Panc1 (cell line): ENCODE results near the gene RBBP5. TPM values are rescaled to one million over a fixed set of nuclear protein-coding genes. Genes with fewer than 3 reads are reported as not detected.

Experiments used
- ATAC-seq: fragments of 200-7000 bp; cut with Tn5 transposase; 2 replicates; pipeline ENCODE4 v1.9.1; 2020; ENCODE audit warnings: mild to moderate bottlenecking, moderate library complexity
- BruUV-seq: library from RNA; stranded (reverse); fragments of 400-500 nt; replicated peaks from 2 replicates; lab custom pipeline; 2021; lab: Mats Ljungman, UMichigan
- CTCF ChIA-PET: fragments of 300-600 bp; sonication (Branson Sonifier 250); formaldehyde crosslinking; loops from one replicate; lab custom pipeline; 2022; ENCODE audit warnings: antibody characterized with exemption; lab: Charles Lee
- POLR2A ChIA-PET: fragments of 300-600 bp; sonication (Branson Sonifier 250); formaldehyde crosslinking; loops from one replicate; lab custom pipeline; 2022; ENCODE audit warnings: antibody characterized with exemption; lab: Charles Lee
- DNase-seq: peaks from one replicate; pipeline ENCODE4 v3.0.0-alpha.2; 2010; ENCODE audit warnings: low read depth, low spot score
- H3K27ac ChIP-seq: 2 replicates; pipeline ENCODE4 v1.5.1; 2011; ENCODE audit warnings: mild to moderate bottlenecking, low read length, inconsistent platforms
- H3K27me3 ChIP-seq: fragments of 200-500 bp; sonication (Bioruptor generic); 2 replicates; pipeline ENCODE4 v1.6.0; 2014; ENCODE audit warnings: low read length, inconsistent platforms; ENCODE audit not compliant: control insufficient read depth, insufficient read depth
- H3K36me3 ChIP-seq: fragments of 200-500 bp; sonication (Bioruptor generic); 2 replicates; pipeline ENCODE4 v1.5.1; 2014; ENCODE audit warnings: inconsistent platforms, mild to moderate bottlenecking, low read length, moderate library complexity; ENCODE audit not compliant: control insufficient read depth, insufficient read depth
- H3K4me1 ChIP-seq: 2 replicates; pipeline ENCODE4 v1.5.1; 2011; ENCODE audit warnings: inconsistent platforms, mild to moderate bottlenecking, low read length, moderate library complexity; ENCODE audit not compliant: control insufficient read depth, insufficient read depth
- H3K4me3 ChIP-seq, 2 experiments: 2 replicates each; pipeline ENCODE4 v1.5.1; 2011 to 2012; ENCODE audit warnings: low read depth in 2 of 2, low read length in 2 of 2, mild to moderate bottlenecking in 2 of 2, inconsistent platforms in 1 of 2, moderate library complexity in 1 of 2
- H3K9me3 ChIP-seq: fragments of 200-500 bp; sonication (Bioruptor generic); 2 replicates; pipeline ENCODE4 v1.5.1; 2014; ENCODE audit warnings: low read depth, mild to moderate bottlenecking, inconsistent platforms, low read length, moderate library complexity; ENCODE audit not compliant: control insufficient read depth, insufficient read depth
- POLR2AphosphoS5 ChIP-seq: IDR thresholded peaks from 2 replicates; pipeline ENCODE4 v1.6.1; 2012; ENCODE audit warnings: mild to moderate bottlenecking, low read depth, low read length, moderate library complexity
- SIN3A ChIP-seq: IDR thresholded peaks from 2 replicates; pipeline ENCODE4 v1.6.1; 2012; ENCODE audit warnings: low read depth, mild to moderate bottlenecking, low read length, moderate library complexity, borderline replicate concordance; ENCODE audit not compliant: insufficient read depth
- TCF7L2 ChIP-seq: IDR thresholded peaks from 2 replicates; pipeline ENCODE4 v1.6.1; 2011; ENCODE audit warnings: mild to moderate bottlenecking, low read depth, low read length, inconsistent platforms
- in situ Hi-C: cut with HindIII; loops from 2 replicates; pipeline ENCODE4 v1.10.0; 2016; ENCODE audit warnings: low sequenced_read_pairs, low pct_unique_long_range_greater_than_20kb
- intact Hi-C: fragments of 100-400 bp; cut with micrococcal nuclease; formaldehyde crosslinking; loops from one replicate; pipeline ENCODE4 v1.10.0; 2022; ENCODE audit not compliant: unreplicated experiment
- total RNA-seq: library from RNA; stranded (reverse); gene quantifications from one replicate; pipeline ENCODE4 v1.2.1, GENCODE V29; 2021; ENCODE audit not compliant: unreplicated experiment
- TF ChIP-seq, protein P1 (sequence below): fragments of 450-650 bp; IDR thresholded peaks from 2 replicates; pipeline ENCODE4 v1.5.1; 2017; ENCODE audit warnings: mild to moderate bottlenecking
- TF ChIP-seq, protein P2 (sequence below), 2 experiments: IDR thresholded peaks; 2 replicates each; pipeline ENCODE4 v1.6.1; 2011 to 2012; ENCODE audit warnings: low read depth in 2 of 2, control low read depth in 1 of 2, low read length in 1 of 2, mild to moderate bottlenecking in 1 of 2, moderate library complexity in 1 of 2; ENCODE audit not compliant: insufficient read depth in 1 of 2

RBBP5 gene
- total RNA-seq, 1 experiment from 2014 or later = 22.2 TPM

DNA sequence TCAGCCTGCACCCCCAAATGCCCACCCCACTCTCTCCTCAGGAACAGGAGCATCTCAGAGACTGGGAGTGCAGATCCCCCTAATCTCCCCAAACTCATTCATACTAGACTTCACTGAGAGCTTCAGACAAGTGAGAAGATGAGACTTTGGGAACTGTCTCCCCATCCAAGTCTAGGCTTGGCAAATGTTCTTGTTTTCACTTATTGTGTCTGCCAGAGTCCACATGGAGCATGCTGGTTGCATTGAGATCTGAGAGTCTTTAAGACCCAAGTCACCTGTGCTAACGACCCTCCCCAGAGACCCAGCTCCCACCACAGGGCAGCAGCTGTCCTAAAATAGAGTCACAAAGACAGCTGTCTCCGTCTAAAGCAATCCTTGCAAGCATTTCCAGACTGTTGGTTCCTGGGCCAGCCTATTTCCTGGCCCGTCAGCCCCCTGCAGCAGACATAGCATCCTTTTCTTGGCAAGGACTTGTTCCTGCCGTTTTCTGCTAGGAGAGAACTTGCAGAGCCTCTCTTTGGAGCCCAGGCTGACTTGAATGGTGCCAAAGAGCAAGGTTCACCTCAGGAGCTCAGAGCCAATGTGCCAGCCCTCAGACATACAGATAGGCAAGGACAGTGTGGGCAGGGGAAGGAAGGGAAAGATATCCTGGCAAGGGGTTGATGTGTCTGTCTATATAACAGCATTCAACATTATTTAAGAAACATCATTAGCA is 80.6 kb downstream of the RBBP5 start:
- CTCF ChIA-PET = interaction anchor here (0.7 kb wide), 1 partner anchor 11 kb away, joined by 3 read pairs; no protein-coding TSS in a partner anchor
- ATAC-seq (no peak), DNase-seq (no peak)
- in situ Hi-C loops = no loop called here
- Histone ChIP-seq H3K27ac (no peak overlapping the region), H3K9me3 (no peaks in the 10 kb centered on the region), H3K36me3 (no peaks in the 10 kb centered on the region), H3K4me1 (no peaks in the 10 kb centered on the region), H3K4me3 (no peak overlapping the region), H3K27me3 (peaks cover 15% of the 10 kb centered on the region)
- BruUV-seq = no TSS peak
- POLR2A ChIA-PET = no interaction called here
- intact Hi-C loops = no loop called here
- TF ChIP-seq, protein P1, sequence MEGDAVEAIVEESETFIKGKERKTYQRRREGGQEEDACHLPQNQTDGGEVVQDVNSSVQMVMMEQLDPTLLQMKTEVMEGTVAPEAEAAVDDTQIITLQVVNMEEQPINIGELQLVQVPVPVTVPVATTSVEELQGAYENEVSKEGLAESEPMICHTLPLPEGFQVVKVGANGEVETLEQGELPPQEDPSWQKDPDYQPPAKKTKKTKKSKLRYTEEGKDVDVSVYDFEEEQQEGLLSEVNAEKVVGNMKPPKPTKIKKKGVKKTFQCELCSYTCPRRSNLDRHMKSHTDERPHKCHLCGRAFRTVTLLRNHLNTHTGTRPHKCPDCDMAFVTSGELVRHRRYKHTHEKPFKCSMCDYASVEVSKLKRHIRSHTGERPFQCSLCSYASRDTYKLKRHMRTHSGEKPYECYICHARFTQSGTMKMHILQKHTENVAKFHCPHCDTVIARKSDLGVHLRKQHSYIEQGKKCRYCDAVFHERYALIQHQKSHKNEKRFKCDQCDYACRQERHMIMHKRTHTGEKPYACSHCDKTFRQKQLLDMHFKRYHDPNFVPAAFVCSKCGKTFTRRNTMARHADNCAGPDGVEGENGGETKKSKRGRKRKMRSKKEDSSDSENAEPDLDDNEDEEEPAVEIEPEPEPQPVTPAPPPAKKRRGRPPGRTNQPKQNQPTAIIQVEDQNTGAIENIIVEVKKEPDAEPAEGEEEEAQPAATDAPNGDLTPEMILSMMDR = no peak
- TF ChIP-seq TCF7L2 (no peak), SIN3A (no peak), POLR2AphosphoS5 (no peak)
- TF ChIP-seq, protein P2, sequence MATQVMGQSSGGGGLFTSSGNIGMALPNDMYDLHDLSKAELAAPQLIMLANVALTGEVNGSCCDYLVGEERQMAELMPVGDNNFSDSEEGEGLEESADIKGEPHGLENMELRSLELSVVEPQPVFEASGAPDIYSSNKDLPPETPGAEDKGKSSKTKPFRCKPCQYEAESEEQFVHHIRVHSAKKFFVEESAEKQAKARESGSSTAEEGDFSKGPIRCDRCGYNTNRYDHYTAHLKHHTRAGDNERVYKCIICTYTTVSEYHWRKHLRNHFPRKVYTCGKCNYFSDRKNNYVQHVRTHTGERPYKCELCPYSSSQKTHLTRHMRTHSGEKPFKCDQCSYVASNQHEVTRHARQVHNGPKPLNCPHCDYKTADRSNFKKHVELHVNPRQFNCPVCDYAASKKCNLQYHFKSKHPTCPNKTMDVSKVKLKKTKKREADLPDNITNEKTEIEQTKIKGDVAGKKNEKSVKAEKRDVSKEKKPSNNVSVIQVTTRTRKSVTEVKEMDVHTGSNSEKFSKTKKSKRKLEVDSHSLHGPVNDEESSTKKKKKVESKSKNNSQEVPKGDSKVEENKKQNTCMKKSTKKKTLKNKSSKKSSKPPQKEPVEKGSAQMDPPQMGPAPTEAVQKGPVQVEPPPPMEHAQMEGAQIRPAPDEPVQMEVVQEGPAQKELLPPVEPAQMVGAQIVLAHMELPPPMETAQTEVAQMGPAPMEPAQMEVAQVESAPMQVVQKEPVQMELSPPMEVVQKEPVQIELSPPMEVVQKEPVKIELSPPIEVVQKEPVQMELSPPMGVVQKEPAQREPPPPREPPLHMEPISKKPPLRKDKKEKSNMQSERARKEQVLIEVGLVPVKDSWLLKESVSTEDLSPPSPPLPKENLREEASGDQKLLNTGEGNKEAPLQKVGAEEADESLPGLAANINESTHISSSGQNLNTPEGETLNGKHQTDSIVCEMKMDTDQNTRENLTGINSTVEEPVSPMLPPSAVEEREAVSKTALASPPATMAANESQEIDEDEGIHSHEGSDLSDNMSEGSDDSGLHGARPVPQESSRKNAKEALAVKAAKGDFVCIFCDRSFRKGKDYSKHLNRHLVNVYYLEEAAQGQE (IDR thresholded peaks at IDR 0.05; ENCODE audit: insufficient read depth in 1 of 2, low read depth in 2 of 2, low read length in 1 of 2) = no peak

DNA sequence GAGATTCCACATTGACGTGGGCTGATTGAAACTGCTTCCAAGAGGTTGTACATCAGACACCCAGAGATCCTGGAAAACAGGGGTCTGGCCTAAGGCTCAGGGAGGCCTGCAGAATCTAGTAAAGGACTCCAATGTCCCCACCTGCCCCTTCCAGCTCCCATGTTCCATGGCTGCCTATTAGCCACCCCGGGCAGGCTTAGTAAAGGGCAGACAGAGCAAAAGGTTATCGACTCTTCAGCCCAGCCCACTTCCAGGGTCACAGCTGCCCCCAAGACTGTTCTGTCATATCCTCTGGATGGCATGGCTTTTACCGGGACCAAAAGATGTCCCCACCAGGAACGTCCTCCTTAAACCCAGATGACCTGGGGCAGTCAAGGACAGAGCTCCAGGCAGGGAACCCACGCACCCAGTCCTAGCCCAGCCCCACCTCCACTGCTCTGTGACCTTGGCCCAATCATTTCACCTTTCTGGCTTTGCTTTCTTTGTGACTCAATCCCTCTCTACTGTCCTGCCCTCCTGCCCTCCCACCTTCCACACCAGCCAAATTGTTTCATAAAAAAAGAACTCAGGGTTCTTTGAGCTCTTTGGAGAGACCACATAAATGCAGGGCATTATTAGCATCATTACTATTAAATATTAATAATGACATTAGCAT is 83.5 kb downstream of the RBBP5 start:
- Histone ChIP-seq H3K4me3 (no peak overlapping the region), H3K36me3 (no peaks in the 10 kb centered on the region), H3K4me1 (no peaks in the 10 kb centered on the region), H3K9me3 (no peaks in the 10 kb centered on the region), H3K27me3 (no peaks in the 10 kb centered on the region; the same call in none of the 2 replicates), H3K27ac (no peak overlapping the region)
- in situ Hi-C loops (no loop called here), intact Hi-C loops (no loop called here)
- TF ChIP-seq POLR2AphosphoS5 = no peak
- TF ChIP-seq, protein P2 (IDR thresholded peaks at IDR 0.05; ENCODE audit: insufficient read depth in 1 of 2, low read depth in 2 of 2, low read length in 1 of 2) = no peak
- TF ChIP-seq, protein P1 = no peak
- TF ChIP-seq SIN3A = no peak
- TF ChIP-seq TCF7L2 = no peak
- DNase-seq = no peak
- POLR2A ChIA-PET = no interaction called here
- no peak for ATAC-seq
- BruUV-seq = no TSS peak
- CTCF ChIA-PET = no interaction called here
